ENCODE results near the gene SPSB1.

The SPSB1 gene

GRCh38 chr1:9292361-9293240 lies at the start of gene SPSB1:
Gene SPSB1 (plus strand): TSS chr1:9292894. CDS start chr1:9355892, 62,998 bp downstream.
- DNase-seq: peak; percentile 49 to 63

GRCh38 chr1:9243066-9243739 lies 49.5 kb upstream of the SPSB1 start:
- no peak for DNase-seq

GRCh38 chr1:9244501-9245229 lies 48.0 kb upstream of the SPSB1 start:
- no peak for DNase-seq

GRCh38 chr1:9245230-9245619 lies 47.5 kb upstream of the SPSB1 start:
- no peak for DNase-seq

- no peak for DNase-seq
These were observed 47.0 kb upstream of the SPSB1 start for GRCh38 chr1:9245661-9246060.

GRCh38 chr1:9246215-9246614 lies 46.5 kb upstream of the SPSB1 start:
- DNase-seq: no peak

GRCh38 chr1:9246841-9247785 lies 45.6 kb upstream of the SPSB1 start:
- no peak for DNase-seq

- no peak for DNase-seq
These were observed 44.8 kb upstream of the SPSB1 start for GRCh38 chr1:9247894-9248293.

GRCh38 chr1:9248341-9249262 lies 44.1 kb upstream of the SPSB1 start:
- DNase-seq: no peak

GRCh38 chr1:9249263-9249533 lies 43.5 kb upstream of the SPSB1 start:
- DNase-seq: no peak

- peak; percentile 33 to 44 for DNase-seq
These were observed 42.9 kb upstream of the SPSB1 start for GRCh38 chr1:9249534-9250410.

- DNase-seq: no peak
These were observed 42.0 kb upstream of the SPSB1 start for GRCh38 chr1:9250411-9251381.

- DNase-seq: no peak
These were observed 41.2 kb upstream of the SPSB1 start for GRCh38 chr1:9251501-9251900.

- no peak for DNase-seq
These were observed 39.7 kb upstream of the SPSB1 start for GRCh38 chr1:9253004-9253403.

GRCh38 chr1:9253453-9254105 lies 39.1 kb upstream of the SPSB1 start:
- no peak for DNase-seq

- no peak for DNase-seq
These were observed 36.4 kb upstream of the SPSB1 start for GRCh38 chr1:9256332-9256731.

- no peak for DNase-seq
These were observed 34.8 kb upstream of the SPSB1 start for GRCh38 chr1:9257851-9258250.

GRCh38 chr1:9258629-9259028 lies 34.1 kb upstream of the SPSB1 start:
- DNase-seq: no peak

All from stimulated activated CD4-positive, alpha-beta T cell treated with anti-CD3 and anti-CD28 coated beads, Interleukin-2, amount 100 ng/mL, for 48 hours (primary cell).